ENCODE measurements around the gene SLC6A8.
"Not testable (repeated sequence)": the region's sequence is repeated elsewhere in the genome, so short reads cannot be mapped to it uniquely, and the experiment has no call there.

SLC6A8 gene

DNA sequence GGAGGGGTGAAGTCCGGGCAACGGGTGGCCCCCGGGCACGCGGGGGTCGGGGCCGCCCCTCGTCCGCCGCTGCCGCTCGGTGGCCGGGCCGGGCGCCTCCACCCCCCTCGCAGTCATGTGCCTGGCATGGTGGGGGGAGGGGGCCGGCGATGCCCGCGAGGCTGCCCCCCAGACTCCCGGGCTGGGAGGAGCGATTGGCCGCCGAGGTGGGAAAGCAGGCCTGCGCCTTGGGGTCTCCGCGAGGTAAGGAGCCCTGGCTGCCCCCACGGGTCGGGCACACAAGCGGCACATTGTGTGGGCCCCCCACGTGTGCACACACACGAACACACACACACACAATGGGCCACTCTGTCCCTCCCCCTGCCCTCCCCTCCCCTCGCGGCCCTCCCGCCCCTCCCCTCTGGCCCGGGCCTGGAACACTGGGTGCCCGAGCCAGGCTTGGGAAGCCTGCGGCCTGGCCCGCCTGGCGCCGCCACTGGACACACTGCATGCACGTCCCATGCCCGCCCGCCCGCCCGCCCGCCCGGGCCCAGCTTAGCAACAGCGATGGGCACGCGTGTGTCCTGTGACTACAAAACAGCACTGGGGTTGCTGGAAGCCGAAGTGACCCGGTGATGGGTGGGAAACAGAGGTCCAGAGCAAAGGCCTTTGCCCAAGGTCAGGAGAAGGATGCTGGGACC is 1.3 kb downstream of the SLC6A8 start:
- TF ChIP-seq, protein P1, sequence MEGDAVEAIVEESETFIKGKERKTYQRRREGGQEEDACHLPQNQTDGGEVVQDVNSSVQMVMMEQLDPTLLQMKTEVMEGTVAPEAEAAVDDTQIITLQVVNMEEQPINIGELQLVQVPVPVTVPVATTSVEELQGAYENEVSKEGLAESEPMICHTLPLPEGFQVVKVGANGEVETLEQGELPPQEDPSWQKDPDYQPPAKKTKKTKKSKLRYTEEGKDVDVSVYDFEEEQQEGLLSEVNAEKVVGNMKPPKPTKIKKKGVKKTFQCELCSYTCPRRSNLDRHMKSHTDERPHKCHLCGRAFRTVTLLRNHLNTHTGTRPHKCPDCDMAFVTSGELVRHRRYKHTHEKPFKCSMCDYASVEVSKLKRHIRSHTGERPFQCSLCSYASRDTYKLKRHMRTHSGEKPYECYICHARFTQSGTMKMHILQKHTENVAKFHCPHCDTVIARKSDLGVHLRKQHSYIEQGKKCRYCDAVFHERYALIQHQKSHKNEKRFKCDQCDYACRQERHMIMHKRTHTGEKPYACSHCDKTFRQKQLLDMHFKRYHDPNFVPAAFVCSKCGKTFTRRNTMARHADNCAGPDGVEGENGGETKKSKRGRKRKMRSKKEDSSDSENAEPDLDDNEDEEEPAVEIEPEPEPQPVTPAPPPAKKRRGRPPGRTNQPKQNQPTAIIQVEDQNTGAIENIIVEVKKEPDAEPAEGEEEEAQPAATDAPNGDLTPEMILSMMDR (conservative IDR thresholded peaks at IDR 0.05; ENCODE audit: low read depth): no peak
- CTCF ChIA-PET: no interaction called here
- peak overlapping the region; percentile 77 for H3K27ac ChIP-seq
- no peak for DNase-seq (ENCODE audit: low spot score)
- POLR2A ChIA-PET (ENCODE audit: low non-redundant PET): no interaction called here

DNA sequence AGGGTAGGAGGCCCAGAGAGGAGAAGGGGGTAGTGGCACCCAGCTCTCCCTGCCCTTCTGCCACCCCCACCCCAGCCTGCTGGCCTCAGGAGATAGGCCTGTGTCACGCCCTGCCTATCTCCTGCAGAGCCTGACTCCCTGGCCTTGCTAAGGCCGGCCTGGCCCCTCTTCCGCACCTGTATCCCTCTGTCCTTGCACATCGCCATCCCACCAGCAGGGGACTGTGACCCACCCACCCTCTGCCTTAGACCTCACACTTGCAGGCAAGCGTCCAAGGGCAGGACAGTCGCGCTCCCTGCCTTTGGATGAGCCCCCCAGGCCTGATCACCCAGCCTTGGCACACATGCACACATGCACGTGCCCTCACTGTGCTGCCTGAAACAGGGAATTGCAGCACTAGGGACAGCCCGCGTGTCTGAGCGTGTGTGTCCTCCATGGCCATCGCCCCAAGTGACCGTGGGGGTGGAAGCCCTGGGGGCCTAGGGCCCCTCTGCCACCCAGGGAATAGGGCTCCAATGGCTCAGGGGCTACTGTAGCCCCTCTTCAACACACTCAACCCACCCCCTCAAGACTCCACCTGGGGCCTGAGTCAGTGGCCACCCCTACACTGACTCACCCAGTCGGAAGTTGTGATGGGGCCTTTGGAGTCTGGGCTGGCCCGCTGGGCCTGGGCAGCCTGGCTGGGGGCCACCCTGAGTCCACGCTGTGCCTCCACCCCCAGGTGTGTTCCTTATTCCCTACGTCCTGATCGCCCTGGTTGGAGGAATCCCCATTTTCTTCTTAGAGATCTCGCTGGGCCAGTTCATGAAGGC is 2.1 kb downstream of the SLC6A8 start:
- TF ChIP-seq, protein P1 (conservative IDR thresholded peaks at IDR 0.05; ENCODE audit: low read depth): no peak
- peak; percentile 38 for DNase-seq (ENCODE audit: low spot score)
- ChIA-PET CTCF (no interaction called here), POLR2A (ENCODE audit: low non-redundant PET) (no interaction called here)
- H3K27ac ChIP-seq: peak overlapping the region; percentile 77

DNA sequence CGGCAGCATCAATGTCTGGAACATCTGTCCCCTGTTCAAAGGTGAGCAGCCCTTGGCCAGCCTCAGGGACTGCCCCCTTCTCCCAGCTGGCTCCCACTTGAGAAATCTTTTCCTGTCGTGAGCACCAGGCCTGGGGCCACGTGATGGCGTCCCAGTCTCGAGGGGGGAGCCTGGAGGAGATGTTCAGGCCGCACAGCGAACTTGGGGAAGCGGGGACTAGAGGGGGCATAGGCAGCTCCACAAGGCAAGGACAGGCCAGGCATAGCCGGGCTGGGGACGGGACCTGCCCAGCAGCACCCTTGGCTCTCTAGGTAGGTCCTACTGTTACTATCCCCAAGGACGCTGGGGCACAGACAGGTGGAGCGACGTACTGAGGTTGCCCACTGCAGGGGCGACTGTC is 2.7 kb downstream of the SLC6A8 start:
- TF ChIP-seq, protein P1 (conservative IDR thresholded peaks at IDR 0.05; ENCODE audit: low read depth): no peak
- no peak for DNase-seq (ENCODE audit: low spot score)
- peak overlapping the region; percentile 77 for H3K27ac ChIP-seq
- ChIA-PET CTCF (no interaction called here), POLR2A (ENCODE audit: low non-redundant PET) (no interaction called here)

DNA sequence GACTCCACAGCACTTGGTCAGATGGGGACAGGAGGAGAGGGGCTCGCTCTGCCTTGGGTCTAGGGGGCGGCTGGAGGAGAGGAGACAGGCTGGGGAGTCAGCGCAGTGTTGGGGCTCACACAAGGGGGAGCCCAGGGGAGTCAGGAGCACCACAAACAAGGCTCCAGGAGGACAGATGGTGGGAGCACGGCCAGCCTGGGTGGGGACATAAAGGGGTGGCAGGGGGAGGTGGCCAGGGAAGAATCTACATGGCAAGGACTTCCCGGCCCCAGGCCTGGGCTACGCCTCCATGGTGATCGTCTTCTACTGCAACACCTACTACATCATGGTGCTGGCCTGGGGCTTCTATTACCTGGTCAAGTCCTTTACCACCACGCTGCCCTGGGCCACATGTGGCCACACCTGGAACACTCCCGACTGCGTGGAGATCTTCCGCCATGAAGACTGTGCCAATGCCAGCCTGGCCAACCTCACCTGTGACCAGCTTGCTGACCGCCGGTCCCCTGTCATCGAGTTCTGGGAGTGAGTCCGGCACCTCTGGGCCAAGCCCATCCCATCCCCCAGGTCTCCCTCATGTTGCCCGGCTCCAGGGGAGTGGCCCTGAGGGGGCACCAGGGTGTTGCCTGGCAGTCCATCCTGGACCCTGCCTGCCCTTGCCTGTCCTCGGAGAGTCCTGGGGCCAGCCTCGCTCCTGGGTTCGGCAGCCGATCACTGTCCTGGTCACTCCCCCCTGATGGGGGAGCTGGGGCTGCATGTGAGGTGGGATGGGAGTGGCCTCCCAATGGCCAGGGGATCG is 3.5 kb downstream of the SLC6A8 start:
- H3K27ac ChIP-seq: peak overlapping the region; percentile 5; the same call in 1 of the 2 replicates
- POLR2A ChIA-PET (ENCODE audit: low non-redundant PET): not testable (repeated sequence)

DNA sequence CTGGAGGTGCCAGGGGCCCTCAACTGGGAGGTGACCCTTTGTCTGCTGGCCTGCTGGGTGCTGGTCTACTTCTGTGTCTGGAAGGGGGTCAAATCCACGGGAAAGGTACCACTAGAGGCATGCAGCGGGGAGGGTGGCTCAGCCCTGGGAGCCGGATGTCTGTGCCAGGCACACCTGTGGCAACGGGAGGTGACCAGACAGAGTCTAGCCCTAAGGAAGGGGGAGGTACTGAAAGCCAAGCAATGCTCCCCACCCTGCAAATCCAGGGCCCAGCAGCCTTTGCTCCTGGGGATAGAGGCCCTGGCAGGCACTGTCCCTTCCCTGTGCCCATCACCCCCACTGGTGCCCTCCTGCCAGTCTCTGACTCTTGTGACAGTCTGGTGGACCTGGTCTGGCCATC is 4.3 kb downstream of the SLC6A8 start:
- H3K27ac ChIP-seq: peak overlapping the region; percentile 59
- no peak for DNase-seq (ENCODE audit: low spot score)
- TF ChIP-seq, protein P1 (conservative IDR thresholded peaks at IDR 0.05; ENCODE audit: low read depth): no peak
- POLR2A ChIA-PET (ENCODE audit: low non-redundant PET): no interaction called here
- CTCF ChIA-PET: no interaction called here

More for the DNA sequence above, 3.5 kb downstream of the SLC6A8 start:
- DNase-seq (ENCODE audit: low spot score); CTCF ChIA-PET: not testable (repeated sequence)

DNA sequence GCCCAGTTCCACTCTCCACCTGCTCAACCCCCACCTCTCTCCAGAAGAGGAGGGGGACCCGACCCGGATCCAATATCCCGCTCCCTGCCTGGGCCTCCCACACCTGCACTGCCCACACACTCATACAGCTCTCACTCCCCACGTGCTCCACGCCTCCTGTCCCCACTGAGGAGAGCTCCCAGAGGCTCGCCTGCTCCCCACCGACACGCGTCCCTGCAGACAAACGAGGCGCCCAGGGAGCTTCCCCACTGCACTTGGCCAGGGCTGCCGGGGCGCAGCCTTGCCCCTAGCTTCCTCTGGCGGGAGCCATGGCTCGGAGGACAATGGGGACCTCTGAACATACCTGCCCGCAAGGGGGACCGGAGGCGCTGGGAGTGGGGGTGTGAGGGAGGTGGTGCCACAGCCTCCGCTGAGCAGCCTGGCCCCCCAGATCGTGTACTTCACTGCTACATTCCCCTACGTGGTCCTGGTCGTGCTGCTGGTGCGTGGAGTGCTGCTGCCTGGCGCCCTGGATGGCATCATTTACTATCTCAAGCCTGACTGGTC is 5.0 kb downstream of the SLC6A8 start:
- POLR2A ChIA-PET (ENCODE audit: low non-redundant PET): no interaction called here

More for the DNA sequence above, 5.0 kb downstream of the SLC6A8 start:
- CTCF ChIA-PET: no interaction called here
- TF ChIP-seq, protein P1 (conservative IDR thresholded peaks at IDR 0.05; ENCODE audit: low read depth): no peak
- H3K27ac ChIP-seq: peak overlapping the region; percentile 59
- DNase-seq (ENCODE audit: low spot score): no peak
